Measurements from ENCODE around the gene RTKN2. TPM values are rescaled to one million over a fixed set of nuclear protein-coding genes. Genes with fewer than 3 reads are reported as not detected.

The RTKN2 gene
- total and polyA plus RNA-seq, 10 of the 15 experiments (the other 5 are each of a cell fraction or from before 2014, with no cell fraction given) = 0.10 TPM; not detected in 9

DNA sequence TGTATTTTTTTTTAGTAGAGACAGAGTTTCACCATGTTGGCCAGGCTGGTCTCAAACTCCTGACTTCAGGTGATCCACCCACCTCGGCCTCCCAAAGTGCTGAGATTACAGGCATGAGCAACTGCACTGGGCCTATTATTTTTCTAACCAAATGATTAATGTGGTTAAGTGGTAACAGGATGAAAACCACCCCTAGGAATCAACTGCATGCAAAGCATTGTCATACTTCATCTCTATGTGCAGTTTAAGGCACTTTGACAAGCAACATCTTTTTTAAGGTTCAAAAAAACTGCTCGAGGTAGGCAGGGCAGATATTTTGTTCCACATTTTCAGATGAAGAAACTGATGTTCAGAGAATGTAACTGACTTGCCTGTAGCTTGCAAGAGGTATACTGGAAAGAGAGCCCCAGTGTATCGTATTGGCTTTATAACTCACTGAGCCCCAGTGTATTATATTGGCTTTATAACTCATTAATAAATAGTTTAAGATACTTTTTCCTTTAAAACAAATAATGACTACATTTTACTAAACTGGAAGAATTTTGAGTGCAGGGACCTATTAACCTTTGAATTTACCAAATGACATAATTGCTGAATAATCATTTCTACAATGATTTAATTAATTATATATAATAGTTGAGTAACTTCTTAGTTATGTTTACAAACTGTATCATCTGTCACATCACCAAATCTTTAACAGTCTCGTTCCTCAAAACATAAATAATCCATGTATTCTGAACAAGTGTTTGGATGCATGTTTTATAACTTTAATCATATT is 38.1 kb downstream of the RTKN2 start (continued):
- TF ChIP-seq, protein P1, sequence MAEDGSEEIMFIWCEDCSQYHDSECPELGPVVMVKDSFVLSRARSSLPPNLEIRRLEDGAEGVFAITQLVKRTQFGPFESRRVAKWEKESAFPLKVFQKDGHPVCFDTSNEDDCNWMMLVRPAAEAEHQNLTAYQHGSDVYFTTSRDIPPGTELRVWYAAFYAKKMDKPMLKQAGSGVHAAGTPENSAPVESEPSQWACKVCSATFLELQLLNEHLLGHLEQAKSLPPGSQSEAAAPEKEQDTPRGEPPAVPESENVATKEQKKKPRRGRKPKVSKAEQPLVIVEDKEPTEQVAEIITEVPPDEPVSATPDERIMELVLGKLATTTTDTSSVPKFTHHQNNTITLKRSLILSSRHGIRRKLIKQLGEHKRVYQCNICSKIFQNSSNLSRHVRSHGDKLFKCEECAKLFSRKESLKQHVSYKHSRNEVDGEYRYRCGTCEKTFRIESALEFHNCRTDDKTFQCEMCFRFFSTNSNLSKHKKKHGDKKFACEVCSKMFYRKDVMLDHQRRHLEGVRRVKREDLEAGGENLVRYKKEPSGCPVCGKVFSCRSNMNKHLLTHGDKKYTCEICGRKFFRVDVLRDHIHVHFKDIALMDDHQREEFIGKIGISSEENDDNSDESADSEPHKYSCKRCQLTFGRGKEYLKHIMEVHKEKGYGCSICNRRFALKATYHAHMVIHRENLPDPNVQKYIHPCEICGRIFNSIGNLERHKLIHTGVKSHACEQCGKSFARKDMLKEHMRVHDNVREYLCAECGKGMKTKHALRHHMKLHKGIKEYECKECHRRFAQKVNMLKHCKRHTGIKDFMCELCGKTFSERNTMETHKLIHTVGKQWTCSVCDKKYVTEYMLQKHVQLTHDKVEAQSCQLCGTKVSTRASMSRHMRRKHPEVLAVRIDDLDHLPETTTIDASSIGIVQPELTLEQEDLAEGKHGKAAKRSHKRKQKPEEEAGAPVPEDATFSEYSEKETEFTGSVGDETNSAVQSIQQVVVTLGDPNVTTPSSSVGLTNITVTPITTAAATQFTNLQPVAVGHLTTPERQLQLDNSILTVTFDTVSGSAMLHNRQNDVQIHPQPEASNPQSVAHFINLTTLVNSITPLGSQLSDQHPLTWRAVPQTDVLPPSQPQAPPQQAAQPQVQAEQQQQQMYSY (CRISPR knock-in tag; IDR thresholded peaks at IDR 0.05) = no peak
- no peak for TF ChIP-seq NFYA (IDR thresholded peaks at IDR 0.05; ENCODE audit: borderline replicate concordance, low read depth, low read length)

DNA sequence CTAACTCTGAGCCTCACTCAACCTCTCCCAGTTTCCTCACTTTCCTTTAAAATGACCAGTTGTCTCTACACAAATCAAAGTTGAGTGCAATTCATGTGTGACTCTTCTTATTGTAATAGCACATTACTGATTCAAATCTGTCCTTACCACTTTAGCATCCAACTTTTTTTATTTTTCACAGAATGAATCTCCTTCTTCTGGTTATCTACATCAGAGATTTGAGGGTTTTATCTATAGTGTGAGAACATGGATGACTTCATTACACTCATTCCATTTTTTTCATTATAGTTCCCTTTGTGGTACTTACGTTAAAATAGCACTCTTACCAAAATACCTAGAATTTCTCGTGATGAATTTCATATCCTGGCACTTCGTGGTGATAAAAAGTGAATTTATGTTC is 43.3 kb downstream of the RTKN2 start:
- no peak overlapping the region for H3K4me3 ChIP-seq
- RAD21 ChIA-PET (ENCODE audit: unreplicated experiment) = no interaction called here
- FAIRE-seq (no peak), DNase-seq (ENCODE audit: low read depth, low spot score) (no peak), ATAC-seq (no peak)
- CTCF ChIA-PET = interaction anchor here (0.7 kb wide), 1 partner anchor 11 kb away, joined by 3 read pairs; no protein-coding TSS in a partner anchor
- H3K9me3 ChIP-seq (replicated peaks; ENCODE audit: control insufficient read depth, insufficient read depth, low read length) = no peaks in the 10 kb centered on the region
- H3K4me1 ChIP-seq (ENCODE audit: control insufficient read depth, insufficient read depth, low read length) = no peaks in the 10 kb centered on the region
- no peak overlapping the region for H3K4me2 ChIP-seq (ENCODE audit: control insufficient read depth, insufficient read depth)
- no peak overlapping the region for H3K9ac ChIP-seq (ENCODE audit: control insufficient read depth, insufficient read depth, low read length)
- no peaks in the 10 kb centered on the region for H3K36me3 ChIP-seq (ENCODE audit: control insufficient read depth in 2 of 2, insufficient read depth in 2 of 2, low read length in 1 of 2)
- no TSS peak for BruUV-seq (replicated peaks)
- no peaks in the 10 kb centered on the region for H4K20me1 ChIP-seq (ENCODE audit: control insufficient read depth, insufficient read depth)
- H2AFZ ChIP-seq (ENCODE audit: control insufficient read depth, low read depth, low read length) = no peak overlapping the region
- intact Hi-C loops (cut with micrococcal nuclease; ENCODE audit: unreplicated experiment) = no loop called here
- in situ Hi-C loops (cut with MboI) = no loop called here
- WGBS (ENCODE audit: insufficient coverage, insufficient replicate concordance, low lambda C conversion rate, missing lambda C conversion rate) = 60% methylated on average over 3 of the region's 3 CpGs
- no peaks in the 10 kb centered on the region for H3K79me2 ChIP-seq (ENCODE audit: control insufficient read depth, insufficient read depth, low read length)
- no peaks in the 10 kb centered on the region for H3K27me3 ChIP-seq (replicated peaks in 1 of 2; ENCODE audit: control insufficient read depth in 2 of 2, insufficient read depth in 2 of 2, low read length in 1 of 2)
- H3K27ac ChIP-seq (ENCODE audit: control insufficient read depth, insufficient read depth) = no peak overlapping the region
- SMC1A ChIA-PET (ENCODE audit: uncharacterized antibody, unreplicated experiment) = no interaction called here
- POLR2A ChIA-PET = no interaction called here
- TF ChIP-seq SMC3 (IDR thresholded peaks at IDR 0.05; ENCODE audit: borderline replicate concordance, low read length) (no peak), ASH2L (IDR thresholded peaks at IDR 0.05; ENCODE audit: borderline replicate concordance, low read depth) (no peak), GATAD2B (conservative IDR thresholded peaks at IDR 0.05; ENCODE audit: low read depth) (no peak), RAD21 (IDR thresholded peaks at IDR 0.05; ENCODE audit: insufficient read depth, low read depth, low read length) (no peak), MXI1 (IDR thresholded peaks at IDR 0.05; ENCODE audit: low read depth, low read length) (no peak), PAX8 (IDR thresholded peaks at IDR 0.05) (no peak)
- TF ChIP-seq, protein P2, sequence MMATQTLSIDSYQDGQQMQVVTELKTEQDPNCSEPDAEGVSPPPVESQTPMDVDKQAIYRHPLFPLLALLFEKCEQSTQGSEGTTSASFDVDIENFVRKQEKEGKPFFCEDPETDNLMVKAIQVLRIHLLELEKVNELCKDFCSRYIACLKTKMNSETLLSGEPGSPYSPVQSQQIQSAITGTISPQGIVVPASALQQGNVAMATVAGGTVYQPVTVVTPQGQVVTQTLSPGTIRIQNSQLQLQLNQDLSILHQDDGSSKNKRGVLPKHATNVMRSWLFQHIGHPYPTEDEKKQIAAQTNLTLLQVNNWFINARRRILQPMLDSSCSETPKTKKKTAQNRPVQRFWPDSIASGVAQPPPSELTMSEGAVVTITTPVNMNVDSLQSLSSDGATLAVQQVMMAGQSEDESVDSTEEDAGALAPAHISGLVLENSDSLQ (IDR thresholded peaks at IDR 0.05) = no peak
- TF ChIP-seq, protein P3, sequence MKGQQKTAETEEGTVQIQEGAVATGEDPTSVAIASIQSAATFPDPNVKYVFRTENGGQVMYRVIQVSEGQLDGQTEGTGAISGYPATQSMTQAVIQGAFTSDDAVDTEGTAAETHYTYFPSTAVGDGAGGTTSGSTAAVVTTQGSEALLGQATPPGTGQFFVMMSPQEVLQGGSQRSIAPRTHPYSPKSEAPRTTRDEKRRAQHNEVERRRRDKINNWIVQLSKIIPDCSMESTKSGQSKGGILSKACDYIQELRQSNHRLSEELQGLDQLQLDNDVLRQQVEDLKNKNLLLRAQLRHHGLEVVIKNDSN (IDR thresholded peaks at IDR 0.05; ENCODE audit: borderline replicate concordance, extremely low read length, insufficient read depth, low read depth, low read length) = no peak
- TF ChIP-seq, protein P4, sequence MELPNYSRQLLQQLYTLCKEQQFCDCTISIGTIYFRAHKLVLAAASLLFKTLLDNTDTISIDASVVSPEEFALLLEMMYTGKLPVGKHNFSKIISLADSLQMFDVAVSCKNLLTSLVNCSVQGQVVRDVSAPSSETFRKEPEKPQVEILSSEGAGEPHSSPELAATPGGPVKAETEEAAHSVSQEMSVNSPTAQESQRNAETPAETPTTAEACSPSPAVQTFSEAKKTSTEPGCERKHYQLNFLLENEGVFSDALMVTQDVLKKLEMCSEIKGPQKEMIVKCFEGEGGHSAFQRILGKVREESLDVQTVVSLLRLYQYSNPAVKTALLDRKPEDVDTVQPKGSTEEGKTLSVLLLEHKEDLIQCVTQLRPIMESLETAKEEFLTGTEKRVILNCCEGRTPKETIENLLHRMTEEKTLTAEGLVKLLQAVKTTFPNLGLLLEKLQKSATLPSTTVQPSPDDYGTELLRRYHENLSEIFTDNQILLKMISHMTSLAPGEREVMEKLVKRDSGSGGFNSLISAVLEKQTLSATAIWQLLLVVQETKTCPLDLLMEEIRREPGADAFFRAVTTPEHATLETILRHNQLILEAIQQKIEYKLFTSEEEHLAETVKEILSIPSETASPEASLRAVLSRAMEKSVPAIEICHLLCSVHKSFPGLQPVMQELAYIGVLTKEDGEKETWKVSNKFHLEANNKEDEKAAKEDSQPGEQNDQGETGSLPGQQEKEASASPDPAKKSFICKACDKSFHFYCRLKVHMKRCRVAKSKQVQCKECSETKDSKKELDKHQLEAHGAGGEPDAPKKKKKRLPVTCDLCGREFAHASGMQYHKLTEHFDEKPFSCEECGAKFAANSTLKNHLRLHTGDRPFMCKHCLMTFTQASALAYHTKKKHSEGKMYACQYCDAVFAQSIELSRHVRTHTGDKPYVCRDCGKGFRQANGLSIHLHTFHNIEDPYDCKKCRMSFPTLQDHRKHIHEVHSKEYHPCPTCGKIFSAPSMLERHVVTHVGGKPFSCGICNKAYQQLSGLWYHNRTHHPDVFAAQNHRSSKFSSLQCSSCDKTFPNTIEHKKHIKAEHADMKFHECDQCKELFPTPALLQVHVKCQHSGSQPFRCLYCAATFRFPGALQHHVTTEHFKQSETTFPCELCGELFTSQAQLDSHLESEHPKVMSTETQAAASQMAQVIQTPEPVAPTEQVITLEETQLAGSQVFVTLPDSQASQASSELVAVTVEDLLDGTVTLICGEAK (IDR thresholded peaks at IDR 0.05; ENCODE audit: borderline replicate concordance) = no peak
